Prostate gland (tissue), 2 donors: ENCODE results near the gene APOM. TPM values are rescaled to one million over a fixed set of nuclear protein-coding genes. Genes with fewer than 3 reads are reported as not detected.

ENCODE experiments used
- DNase-seq: peaks from one replicate; pipeline ENCODE4 v3.0.0-alpha.2; 2019; ENCODE audit warnings: low spot score
- H3K27ac ChIP-seq, 2 donors: fragments of 200-600 bp; sonication (generic); 2 replicates each; pipeline ENCODE4 v1.5.1; 2017 to 2019
- H3K27me3 ChIP-seq: fragments of 200-600 bp; sonication (generic); replicated peaks from 2 replicates; pipeline ENCODE4 v1.5.1; 2019; ENCODE audit not compliant: insufficient read depth
- H3K36me3 ChIP-seq, 2 donors: fragments of 200-600 bp; sonication (generic); 1 replicate in 1 of 2; 2 replicates in 1 of 2; pipeline versions ENCODE4 v1.5.1 to v1.8.1; 2017 to 2019
- H3K4me1 ChIP-seq: fragments of 200-600 bp; sonication (generic); replicated peaks from 2 replicates; pipeline ENCODE4 v1.5.1; 2019
- H3K4me3 ChIP-seq, 2 donors: fragments of 200-600 bp; sonication (generic); 2 replicates each; pipeline ENCODE4 v1.5.1; 2017 to 2019
- H3K9me3 ChIP-seq: fragments of 200-600 bp; sonication (generic); 2 replicates; pipeline ENCODE4 v1.5.1; 2017
- CTCF ChIP-seq, 4 experiments: fragments of 200-600 bp in 2 of 4; fragments of 450-650 bp in 2 of 4; sonication (generic) in 2 of 4; IDR thresholded peaks; 1 replicate in 3 of 4; 2 replicates in 1 of 4; pipeline ENCODE4 v1.5.1; 2016 to 2019; ENCODE audit warnings: antibody characterized with exemption in 4 of 4, mild to moderate bottlenecking in 2 of 4, moderate library complexity in 2 of 4
- POLR2A ChIP-seq: fragments of 450-650 bp; IDR thresholded peaks from one replicate; pipeline ENCODE4 v1.6.1; 2016; ENCODE audit warnings: antibody characterized with exemption, mild to moderate bottlenecking
- POLR2AphosphoS5 ChIP-seq: sonication (generic); formaldehyde crosslinking; IDR thresholded peaks from one replicate; pipeline ENCODE4 v1.6.1; 2017; ENCODE audit warnings: antibody characterized with exemption
- WGBS: methylation state at CpG from one replicate; pipeline ENCODE4 v1.1.5; 2018; 5-methylcytosine and 5-hydroxymethylcytosine counted together
- intact Hi-C: fragments of 100-400 bp; cut with DNase I; formaldehyde crosslinking; loops from one replicate; pipeline ENCODE4 v1.14.2; 2022
- total RNA-seq, 2 donors: library from RNA; depleted of rRNA; stranded (reverse); fragments of >200 nt; gene quantifications; one replicate each; pipeline ENCODE4 v1.1.0, GENCODE V29; 2016

The APOM gene
- total RNA-seq, 2 donors from 2014 or later, result 1.6 to 6.8 TPM

- DNase-seq, result no peak
- no peaks in the 10 kb centered on the region for H3K36me3 ChIP-seq
- H3K4me3 ChIP-seq, result no peak overlapping the region
- peak overlapping the region; percentile 8 to 42 for H3K27ac ChIP-seq
- no peaks in the 10 kb centered on the region for H3K9me3 ChIP-seq
- H3K4me1 ChIP-seq, result no peaks in the 10 kb centered on the region
- WGBS, result 22% methylated on average over 3 of the region's 3 CpGs
- intact Hi-C loops, result no loop called here
- TF ChIP-seq POLR2A (no peak), POLR2AphosphoS5 (no peak)
- no peaks in the 10 kb centered on the region for H3K27me3 ChIP-seq
These were observed 41.9 kb downstream of the APOM start for GRCh38 chr6:31697555-31697954.

- Histone ChIP-seq H3K9me3 (no peaks in the 10 kb centered on the region), H3K4me1 (peaks cover 3% of the 10 kb centered on the region), H3K36me3 (no peaks in the 10 kb centered on the region), H3K27me3 (no peaks in the 10 kb centered on the region), H3K27ac (no peak overlapping the region), H3K4me3 (no peak overlapping the region)
- no peak for DNase-seq
- TF ChIP-seq POLR2AphosphoS5, result no peak
- intact Hi-C loops, result no loop called here
- 75% methylated on average over 5 of the region's 5 CpGs for WGBS
These were observed 45.2 kb downstream of the APOM start for GRCh38 chr6:31700740-31701401.

GRCh38 chr6:31701666-31702404 lies 46.1 kb downstream of the APOM start:
- Histone ChIP-seq H3K9me3 (no peaks in the 10 kb centered on the region), H3K27me3 (no peaks in the 10 kb centered on the region), H3K4me1 (peaks cover 3% of the 10 kb centered on the region), H3K27ac (peak overlapping the region; percentile 97 to 98), H3K36me3 (no peaks in the 10 kb centered on the region), H3K4me3 (peak overlapping the region; percentile 70 to 72)
- DNase-seq, result no peak
- intact Hi-C loops, result loop anchor here (2.0 kb wide), 1 partner anchor 27 kb away; the partner anchor contains the start of gene DDAH2
- TF ChIP-seq POLR2AphosphoS5, result peak; percentile 5
- no peak for TF ChIP-seq CTCF (IDR thresholded peaks at IDR 0.05)
- whole genome bisulfite sequencing, result 24% methylated on average over 7 of the region's 7 CpGs

- intact Hi-C loops, result loop anchor here (2.0 kb wide), 1 partner anchor 26 kb away; the partner anchor contains the start of gene DDAH2
- Histone ChIP-seq H3K4me3 (peak overlapping the region; percentile 70 to 72), H3K4me1 (peaks cover 3% of the 10 kb centered on the region), H3K36me3 (no peaks in the 10 kb centered on the region), H3K9me3 (no peaks in the 10 kb centered on the region), H3K27me3 (no peaks in the 10 kb centered on the region), H3K27ac (peak overlapping the region; percentile 97 to 98)
- TF ChIP-seq POLR2A, result no peak
- TF ChIP-seq POLR2AphosphoS5, result no peak
- TF ChIP-seq CTCF (IDR thresholded peaks at IDR 0.05), result no peak
- under 1% methylated on average over 10 of the region's 10 CpGs for WGBS
- no peak for DNase-seq
These were observed 46.7 kb downstream of the APOM start for GRCh38 chr6:31702405-31702818.

GRCh38 chr6:31702819-31703716 lies 47.4 kb downstream of the APOM start, which contains the start of gene ABHD16A:
TSS of gene ABHD16A (minus strand) at chr6:31703324. CDS start at chr6:31703281, 43 bp downstream.
- Histone ChIP-seq H3K27ac (peak within 1 kb of the TSS; percentile 97 to 98), H3K4me1 (peaks cover 3% of the 10 kb centered on the region), H3K9me3 (no peaks in the 10 kb centered on the region), H3K27me3 (no peaks in the 10 kb centered on the region), H3K4me3 (peak within 1 kb of the TSS; percentile 70 to 72), H3K36me3 (no peaks in the 10 kb centered on the region)
- intact Hi-C loops, result loop anchor here (2.0 kb wide), 1 partner anchor 26 kb away; the partner anchor contains the start of gene DDAH2
- TF ChIP-seq CTCF (IDR thresholded peaks at IDR 0.05) (peak in 2 of 4 experiments; percentile 40 to 67), POLR2AphosphoS5 (peak; percentile 100), POLR2A (peak; percentile 99)
- DNase-seq, result peak; percentile 99
- under 1% methylated on average over 54 of the region's 54 CpGs for WGBS
